ENCODE results near the gene ERICH4. TPM values are rescaled to one million over a fixed set of nuclear protein-coding genes. Genes with fewer than 3 reads are reported as not detected.
"Not testable (repeated sequence)": the region's sequence is repeated elsewhere in the genome, so short reads cannot be mapped to it uniquely, and the experiment has no call there.

The ERICH4 gene
- total RNA-seq, 1 experiment from 2014 or later = not detected

DNA sequence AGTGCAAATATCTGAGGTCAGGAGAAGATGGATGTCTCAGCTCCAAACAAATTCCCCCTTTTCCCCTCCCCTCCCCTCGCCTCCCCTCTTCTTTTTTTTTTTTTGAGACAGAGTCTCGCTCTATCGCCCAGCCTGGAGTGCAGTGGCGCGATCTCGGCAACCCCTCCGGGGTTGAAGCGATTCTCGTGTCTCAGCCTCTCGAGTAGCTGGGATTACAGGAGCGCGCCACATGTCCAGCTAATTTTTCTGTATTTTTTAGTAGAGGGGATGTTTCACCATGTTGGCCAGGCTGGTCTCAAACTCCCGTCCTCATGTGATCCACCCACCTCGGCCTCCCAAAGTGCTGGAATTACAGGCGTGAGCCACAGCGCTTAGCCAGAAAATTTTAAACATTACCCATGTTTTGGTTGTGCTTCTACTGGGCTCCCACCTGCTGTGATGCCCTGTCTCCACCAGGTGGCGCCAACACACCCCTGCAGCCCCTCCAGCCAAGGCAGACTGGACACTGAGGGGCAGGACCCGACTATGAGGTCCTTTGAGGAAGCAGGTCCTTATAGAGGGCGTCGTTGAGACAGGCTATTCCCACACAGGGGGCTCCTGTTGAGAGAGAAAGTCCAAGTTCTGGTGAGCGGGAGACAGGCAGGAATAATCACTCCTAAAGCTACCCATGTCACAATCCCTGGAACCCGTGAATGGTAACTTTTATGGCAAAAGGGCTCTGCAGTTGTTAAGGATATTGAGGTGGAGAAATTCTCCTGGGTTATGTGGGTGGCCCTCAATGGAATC lies 6.3 kb downstream of the ERICH4 start:
- peak; percentile 83 for DNase-seq (ENCODE audit: low read depth, low spot score)
- in situ Hi-C loops (cut with HindIII; ENCODE audit: low pct_unique_long_range_greater_than_20kb, low sequenced_read_pairs) = no loop called here

GRCh38 chr19:41449865-41450178 lies 6.9 kb downstream of the ERICH4 start:
- no peak for DNase-seq (ENCODE audit: low read depth, low spot score)
- in situ Hi-C loops (cut with HindIII; ENCODE audit: low pct_unique_long_range_greater_than_20kb, low sequenced_read_pairs) = no loop called here

DNA sequence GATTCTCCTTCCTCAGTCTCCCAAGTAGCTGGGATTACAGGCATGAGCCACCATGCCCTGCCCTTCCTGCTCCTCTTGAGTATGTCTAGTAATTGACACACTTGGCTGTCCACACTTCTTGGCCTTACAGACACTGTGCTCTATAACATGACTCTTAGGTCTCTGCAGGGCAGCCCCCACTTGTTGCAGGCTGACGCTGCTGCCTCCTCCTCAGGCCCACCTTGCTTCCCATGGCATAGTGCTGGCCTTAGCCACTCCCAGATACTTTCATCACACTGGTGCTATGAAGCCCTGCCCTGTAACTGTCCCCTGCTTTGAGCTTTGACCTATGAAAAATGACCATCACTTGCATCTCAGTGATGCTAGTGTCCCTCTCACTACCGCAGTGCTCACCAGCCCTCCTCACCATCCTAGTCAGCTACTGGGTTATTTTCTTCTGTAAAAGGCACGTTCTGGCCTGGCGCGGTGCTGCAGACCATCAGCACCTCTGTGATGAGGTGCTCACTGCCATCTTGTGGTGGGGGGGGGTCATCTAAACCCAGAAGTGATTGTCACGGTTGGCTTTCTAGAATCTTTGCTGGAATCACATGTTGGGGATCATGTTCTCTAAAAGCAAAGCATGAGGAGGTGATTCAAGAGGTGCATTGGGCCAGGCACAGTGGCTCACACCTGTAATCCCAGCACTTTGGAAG lies 9.8 kb downstream of the ERICH4 start:
- in situ Hi-C loops (cut with HindIII; ENCODE audit: low pct_unique_long_range_greater_than_20kb, low sequenced_read_pairs) = no loop called here
- no peak for DNase-seq (ENCODE audit: low read depth, low spot score)

- in situ Hi-C loops (cut with HindIII; ENCODE audit: low pct_unique_long_range_greater_than_20kb, low sequenced_read_pairs) = no loop called here
- DNase-seq (ENCODE audit: low read depth, low spot score) = no peak
These were observed 13.0 kb downstream of the ERICH4 start for GRCh38 chr19:41455936-41456335.

DNA sequence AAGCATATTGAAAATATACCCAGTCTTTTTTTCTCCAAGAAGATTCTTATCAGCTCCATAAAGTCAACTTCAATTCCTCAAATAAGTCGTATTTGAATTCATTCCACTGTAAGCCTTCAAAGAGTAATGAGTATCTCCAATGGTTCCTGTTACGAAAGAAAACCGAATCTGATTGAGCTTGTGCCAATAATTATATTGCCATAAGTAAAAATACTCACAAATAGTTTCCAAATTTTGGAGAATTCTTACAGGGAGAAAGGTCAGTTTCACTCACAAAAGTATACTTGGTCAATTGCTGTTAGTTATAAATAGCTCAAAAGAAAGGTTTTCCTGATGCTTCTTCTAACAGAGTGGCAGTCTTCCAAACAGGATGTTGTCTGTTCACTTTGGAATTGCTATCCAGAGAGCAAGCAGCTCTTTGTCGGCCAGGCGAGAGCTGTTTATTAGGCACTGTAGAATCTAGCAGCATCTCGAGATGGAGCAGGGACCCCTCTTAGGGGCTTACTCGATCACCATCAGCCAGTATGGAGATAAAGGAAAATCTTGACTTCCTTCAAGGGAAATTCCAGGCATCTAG lies 13.5 kb downstream of the ERICH4 start:
- DNase-seq (ENCODE audit: low read depth, low spot score) = peak; percentile 4
- in situ Hi-C loops (cut with HindIII; ENCODE audit: low pct_unique_long_range_greater_than_20kb, low sequenced_read_pairs) = no loop called here

DNA sequence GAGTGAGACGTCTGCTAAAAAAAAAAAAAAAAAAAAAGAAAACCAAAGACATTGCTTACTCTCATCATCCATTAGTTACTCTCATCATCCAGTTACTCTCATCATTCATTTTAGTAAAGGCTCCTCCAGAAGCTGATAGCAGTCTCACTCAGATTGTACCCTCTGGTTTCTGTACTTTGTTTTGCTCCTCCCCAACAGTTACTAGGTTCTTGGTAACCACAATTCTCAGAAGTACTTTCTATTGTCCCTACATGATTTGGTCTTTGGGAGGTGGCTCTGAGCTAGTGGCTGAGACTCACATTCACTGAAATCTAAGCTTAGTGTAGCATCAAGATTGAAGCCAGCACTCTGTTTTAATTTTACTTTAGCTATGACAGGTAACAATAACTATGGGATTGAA lies 14.3 kb downstream of the ERICH4 start:
- in situ Hi-C loops (cut with HindIII; ENCODE audit: low pct_unique_long_range_greater_than_20kb, low sequenced_read_pairs) = no loop called here
- no peak for DNase-seq (ENCODE audit: low read depth, low spot score)

DNA sequence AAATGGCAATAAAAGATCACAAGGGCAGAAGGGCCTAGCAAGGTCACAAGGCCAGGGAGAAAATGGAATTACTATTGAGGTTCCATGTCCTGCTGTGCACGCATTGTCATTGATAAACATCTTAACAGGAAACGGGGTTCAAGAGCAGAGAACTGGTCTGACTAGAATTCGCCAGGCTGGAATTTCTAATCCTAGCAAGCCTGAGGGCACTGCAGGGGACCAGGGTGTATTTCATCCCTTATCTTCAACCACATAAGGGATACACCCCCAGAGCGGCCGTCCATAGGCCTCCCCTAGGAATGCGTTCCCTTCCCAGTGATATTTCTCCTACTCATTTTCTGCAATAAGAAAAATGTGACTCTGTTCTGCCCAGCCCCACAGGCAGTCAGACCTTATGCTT lies 19.5 kb downstream of the ERICH4 start:
- no peak for DNase-seq (ENCODE audit: low read depth, low spot score)
- in situ Hi-C loops (cut with HindIII; ENCODE audit: low pct_unique_long_range_greater_than_20kb, low sequenced_read_pairs) = no loop called here

GRCh38 chr19:41463257-41464256 lies 20.6 kb downstream of the ERICH4 start:
- DNase-seq (ENCODE audit: low read depth, low spot score); in situ Hi-C loops (cut with HindIII; ENCODE audit: low pct_unique_long_range_greater_than_20kb, low sequenced_read_pairs): not testable (repeated sequence)

- in situ Hi-C loops (cut with HindIII; ENCODE audit: low pct_unique_long_range_greater_than_20kb, low sequenced_read_pairs) = no loop called here
- no peak for DNase-seq (ENCODE audit: low read depth, low spot score)
These were observed 33.6 kb downstream of the ERICH4 start for GRCh38 chr19:41476583-41476982.

DNA sequence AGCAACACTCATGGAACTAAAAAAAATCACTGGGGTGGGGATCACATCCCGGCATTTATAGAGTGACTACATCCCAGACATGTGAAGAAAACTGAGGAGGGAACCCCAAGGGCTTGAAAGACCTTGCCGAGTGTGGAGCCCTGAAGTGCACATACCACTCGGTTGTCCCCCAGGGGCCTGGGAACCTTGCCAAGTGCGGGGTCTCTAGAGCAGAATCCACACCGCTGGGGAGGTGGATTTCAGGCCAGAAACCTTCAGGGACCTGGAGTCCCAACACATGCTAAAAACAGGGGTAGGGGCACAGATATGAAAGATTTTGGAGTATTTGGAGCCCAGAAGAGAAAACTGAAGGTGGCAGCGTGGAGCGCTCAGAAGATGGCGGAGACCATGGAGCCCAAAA lies 35.2 kb downstream of the ERICH4 start:
- DNase-seq (ENCODE audit: low read depth, low spot score) = no peak
- in situ Hi-C loops (cut with HindIII; ENCODE audit: low pct_unique_long_range_greater_than_20kb, low sequenced_read_pairs) = no loop called here

DNA sequence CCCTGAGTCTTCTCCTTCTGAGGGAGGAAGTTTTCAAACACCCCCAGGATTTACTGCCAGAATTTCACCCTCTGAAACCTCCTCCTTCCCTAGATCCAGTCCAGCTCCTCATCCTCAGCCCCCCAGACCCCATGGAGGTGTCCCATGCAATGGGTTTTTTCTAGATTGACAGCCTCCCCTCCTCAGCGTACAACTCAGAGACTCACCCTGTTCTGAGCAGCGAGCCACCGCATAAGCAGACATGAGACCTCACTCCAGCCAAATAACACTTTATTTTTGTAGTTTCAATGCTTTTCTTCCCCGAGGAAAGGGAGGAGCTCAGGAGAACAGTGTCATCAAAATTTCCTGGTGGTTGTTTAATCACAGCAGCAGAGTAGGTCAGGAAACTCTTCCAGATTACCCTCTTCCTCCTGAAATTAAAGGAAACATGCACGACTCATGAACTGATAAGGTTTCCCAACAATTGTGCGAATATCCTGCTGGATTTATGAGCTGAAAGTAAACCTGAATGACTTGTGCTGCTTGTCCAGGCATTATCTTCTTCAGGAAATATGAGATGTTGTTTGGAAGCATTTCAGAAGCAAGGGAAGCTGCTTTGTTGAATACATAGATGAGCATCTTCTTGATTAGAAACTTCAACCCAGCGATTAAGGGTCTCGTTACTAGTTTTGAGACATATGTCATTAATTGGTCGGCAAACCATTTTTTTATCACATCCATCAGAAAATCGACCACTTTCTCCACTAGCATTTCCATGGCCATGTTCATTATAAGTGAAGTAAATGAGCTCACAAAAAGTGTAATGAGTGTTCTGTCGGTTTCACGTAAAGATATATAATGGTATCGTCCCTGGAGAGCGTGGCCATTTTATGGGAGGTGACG lies 36.2 kb downstream of the ERICH4 start:
- in situ Hi-C loops (cut with HindIII; ENCODE audit: low pct_unique_long_range_greater_than_20kb, low sequenced_read_pairs) = no loop called here
- DNase-seq (ENCODE audit: low read depth, low spot score) = no peak

DNA sequence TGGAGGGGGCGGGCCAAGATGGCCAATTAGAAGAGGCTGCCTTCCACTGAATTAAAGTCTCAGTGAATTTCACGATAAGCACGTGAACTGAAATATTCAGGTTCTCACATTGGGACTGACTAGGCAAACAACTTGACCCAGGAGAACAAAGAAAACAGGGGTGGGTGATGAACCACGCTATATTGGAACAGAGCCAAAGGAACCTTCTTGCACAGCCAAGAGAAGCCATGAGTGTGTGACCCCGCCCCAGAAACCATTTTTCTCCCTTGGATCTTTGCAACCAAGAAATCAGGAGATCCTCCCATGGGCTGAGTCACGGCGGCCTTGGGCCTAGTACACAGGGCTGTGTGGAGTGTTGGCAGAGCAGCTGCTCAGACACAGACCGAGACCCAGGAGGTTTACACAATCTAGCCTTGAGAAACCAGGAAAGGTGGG lies 36.8 kb downstream of the ERICH4 start:
- in situ Hi-C loops (cut with HindIII; ENCODE audit: low pct_unique_long_range_greater_than_20kb, low sequenced_read_pairs) = no loop called here
- no peak for DNase-seq (ENCODE audit: low read depth, low spot score)

DNA sequence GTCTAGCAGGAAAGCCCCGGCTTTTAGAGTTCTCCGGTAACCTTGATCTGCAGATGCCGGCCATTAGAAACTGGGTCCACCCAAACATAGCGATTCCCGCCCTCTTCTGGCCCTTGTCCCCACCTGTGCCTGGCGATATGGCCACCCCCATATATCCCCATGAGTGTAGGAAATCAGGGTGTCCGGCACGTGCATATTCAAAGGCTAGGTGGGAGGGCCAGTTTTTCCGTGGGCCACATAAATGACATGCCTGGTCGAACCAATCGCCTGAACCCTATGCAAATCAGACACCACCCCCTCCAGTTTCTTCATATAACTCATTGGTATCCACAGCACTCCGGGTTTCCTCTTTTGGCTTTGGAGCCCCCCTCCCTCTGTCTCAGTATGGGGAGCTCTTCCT lies 37.4 kb downstream of the ERICH4 start:
- in situ Hi-C loops (cut with HindIII; ENCODE audit: low pct_unique_long_range_greater_than_20kb, low sequenced_read_pairs) = no loop called here
- DNase-seq (ENCODE audit: low read depth, low spot score) = no peak

- no peak for DNase-seq (ENCODE audit: low read depth, low spot score)
- in situ Hi-C loops (cut with HindIII; ENCODE audit: low pct_unique_long_range_greater_than_20kb, low sequenced_read_pairs) = no loop called here
These were observed 41.9 kb downstream of the ERICH4 start for GRCh38 chr19:41484822-41485221.

GRCh38 chr19:41486953-41487352 lies 44.0 kb downstream of the ERICH4 start:
- DNase-seq (ENCODE audit: low read depth, low spot score); in situ Hi-C loops (cut with HindIII; ENCODE audit: low pct_unique_long_range_greater_than_20kb, low sequenced_read_pairs): not testable (repeated sequence)

DNA sequence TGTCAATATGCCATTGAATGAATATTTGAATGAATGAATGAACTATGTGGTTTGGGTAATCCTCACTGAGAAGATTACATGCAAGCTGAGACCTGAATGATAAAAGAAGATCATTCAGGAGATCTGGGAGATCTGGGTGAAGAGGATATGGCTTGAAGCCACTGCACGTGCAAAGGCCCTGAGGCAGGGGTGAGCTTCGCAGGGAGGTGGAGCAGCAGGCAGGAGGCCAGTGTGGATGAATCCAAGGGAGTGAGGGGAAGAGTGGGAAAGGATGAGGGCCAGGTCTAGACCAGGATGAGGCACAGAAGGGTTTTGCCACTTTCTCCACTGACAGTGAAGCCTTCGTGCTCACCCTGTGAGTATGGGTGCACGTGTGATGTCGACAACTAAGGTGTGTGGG lies 49.9 kb downstream of the ERICH4 start:
- in situ Hi-C loops (cut with HindIII; ENCODE audit: low pct_unique_long_range_greater_than_20kb, low sequenced_read_pairs) = no loop called here
- no peak for DNase-seq (ENCODE audit: low read depth, low spot score)

Data from SK-MEL-5 (cell line).